Activated CD4-positive, alpha-beta T cell treated with anti-CD3 and anti-CD28 coated beads for 36 hours (primary cell): ENCODE data around the gene FDCSP. TPM values are rescaled to one million over a fixed set of nuclear protein-coding genes. Genes with fewer than 3 reads are reported as not detected.
"Not testable (repeated sequence)": the region's sequence is repeated elsewhere in the genome, so short reads cannot be mapped to it uniquely, and the experiment has no call there.

Source experiments
- ATAC-seq: fragments of 200-7000 bp; cut with Tn5 transposase; one replicate; pipeline ENCODE4 v1.10.0; 2021; ENCODE audit warnings: mild to moderate bottlenecking, moderate library complexity
- CTCF ChIA-PET: fragments of 350-600 bp; sonication (Branson Sonifier 250); formaldehyde crosslinking; loops from one replicate; lab custom pipeline; 2021; ENCODE audit warnings: antibody characterized with exemption; lab: Charles Lee
- POLR2A ChIA-PET: fragments of 350-600 bp; sonication (Branson Sonifier 250); formaldehyde crosslinking; loops from one replicate; lab custom pipeline; 2021; ENCODE audit warnings: antibody characterized with exemption, inconsistent platforms; lab: Charles Lee
- DNase-seq: peaks from one replicate; pipeline ENCODE4 v3.0.0-alpha.2; 2020
- H3K27ac Mint-ChIP-seq: one replicate; pipeline ENCODE4 v1.8.0; 2021; ENCODE audit warnings: mixed read lengths
- H3K27me3 Mint-ChIP-seq: one replicate; pipeline ENCODE4 v1.8.0; 2021; ENCODE audit warnings: mixed read lengths
- H3K36me3 Mint-ChIP-seq: one replicate; pipeline ENCODE4 v1.8.0; 2021; ENCODE audit warnings: low read depth, mixed read lengths
- H3K4me1 Mint-ChIP-seq: one replicate; pipeline ENCODE4 v1.8.0; 2021; ENCODE audit warnings: mixed read lengths
- H3K4me3 Mint-ChIP-seq: one replicate; pipeline ENCODE4 v1.8.0; 2021; ENCODE audit warnings: mild to moderate bottlenecking, moderate library complexity, mixed read lengths
- H3K9me3 Mint-ChIP-seq: one replicate; pipeline ENCODE4 v1.8.0; 2021; ENCODE audit warnings: low read depth, mixed read lengths
- intact Hi-C, 2 experiments: fragments of 100-400 bp; cut with DNase I in 1 of 2; cut with micrococcal nuclease in 1 of 2; formaldehyde crosslinking; loops; one replicate each; pipeline versions ENCODE4 v1.14.2 to v1.15.1; 2022 to 2024; cut with DNase I, micrococcal nuclease
- total RNA-seq, 2 experiments: library from RNA; stranded (reverse); gene quantifications; one replicate each; pipeline ENCODE4 v1.2.3, GENCODE V29; 2021

Gene FDCSP
- total RNA-seq, 2 experiments from 2014 or later = not detected

DNA sequence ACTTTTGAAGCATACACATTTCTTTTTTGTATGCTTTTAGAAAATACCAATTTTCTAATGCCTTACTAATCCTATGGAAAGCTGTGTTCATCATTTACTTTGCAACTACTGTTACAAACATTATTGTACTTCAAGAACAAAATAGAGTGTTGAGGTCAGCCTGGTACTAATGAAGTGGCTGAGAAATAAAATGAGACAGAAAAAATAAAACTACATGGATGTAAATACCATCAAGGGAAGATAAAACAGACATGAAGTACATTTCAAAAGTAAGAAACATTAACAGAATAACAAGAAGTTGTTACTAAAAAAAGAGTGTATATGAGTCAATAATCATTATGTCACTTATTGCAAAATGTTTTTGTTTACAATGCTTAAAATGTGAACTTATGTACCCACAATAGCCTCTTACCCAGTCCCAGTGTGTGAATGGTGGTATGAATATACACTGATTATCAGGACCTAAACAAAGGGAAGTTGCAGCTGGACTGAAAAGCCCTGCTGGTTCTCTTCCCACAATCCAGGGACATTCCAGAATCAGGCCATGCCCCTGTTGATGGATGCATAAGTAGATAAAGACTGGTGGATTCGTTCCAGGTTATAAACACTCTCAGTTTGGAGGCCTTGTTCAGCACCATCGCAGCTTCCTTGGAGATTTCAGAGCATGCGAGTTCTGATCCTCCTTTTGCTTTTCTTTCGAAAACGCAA is 14.1 kb downstream of the FDCSP start:
- intact Hi-C loops = no loop called here

DNA sequence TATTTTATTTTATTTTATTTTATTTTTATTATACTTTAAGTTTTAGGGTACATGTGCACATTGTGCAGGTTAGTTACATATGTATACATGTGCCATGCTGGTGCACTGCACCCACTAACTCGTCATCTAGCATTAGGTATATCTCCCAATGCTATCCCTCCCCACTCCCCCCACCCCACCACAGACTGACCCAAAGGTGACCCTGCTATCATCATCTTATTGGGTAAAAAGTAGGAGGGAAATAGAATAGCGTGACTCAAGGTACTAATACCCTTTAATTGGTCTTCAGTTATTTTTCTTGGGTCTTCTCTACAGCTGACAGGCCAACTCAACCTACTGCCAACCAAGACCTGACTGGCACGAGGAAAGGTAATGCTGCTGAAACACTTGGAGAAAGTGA is 16.4 kb downstream of the FDCSP start, which contains the start of gene CSN3:
CSN3 (plus strand) TSS at position 301 of the 400 bp plus-strand sequence. CDS start 2,223 bp downstream, outside the sequence.
- ATAC-seq, H3K36me3 Mint-ChIP-seq, DNase-seq, CTCF ChIA-PET, H3K4me3 Mint-ChIP-seq, POLR2A ChIA-PET, H3K9me3 Mint-ChIP-seq, H3K4me1 Mint-ChIP-seq, H3K27ac Mint-ChIP-seq, intact Hi-C loops, H3K27me3 Mint-ChIP-seq: not testable (repeated sequence)

More for the DNA sequence above, 14.1 kb downstream of the FDCSP start:
- ATAC-seq (no peak), DNase-seq (no peak)
- no peaks in the 10 kb centered on the region for H3K36me3 Mint-ChIP-seq
- no peaks in the 10 kb centered on the region for H3K4me1 Mint-ChIP-seq
- H3K27me3 Mint-ChIP-seq = no peaks in the 10 kb centered on the region
- ChIA-PET POLR2A (no interaction called here), CTCF (no interaction called here)
- no peaks in the 10 kb centered on the region for H3K9me3 Mint-ChIP-seq
- H3K4me3 Mint-ChIP-seq = no peak overlapping the region
- no peak overlapping the region for H3K27ac Mint-ChIP-seq

DNA sequence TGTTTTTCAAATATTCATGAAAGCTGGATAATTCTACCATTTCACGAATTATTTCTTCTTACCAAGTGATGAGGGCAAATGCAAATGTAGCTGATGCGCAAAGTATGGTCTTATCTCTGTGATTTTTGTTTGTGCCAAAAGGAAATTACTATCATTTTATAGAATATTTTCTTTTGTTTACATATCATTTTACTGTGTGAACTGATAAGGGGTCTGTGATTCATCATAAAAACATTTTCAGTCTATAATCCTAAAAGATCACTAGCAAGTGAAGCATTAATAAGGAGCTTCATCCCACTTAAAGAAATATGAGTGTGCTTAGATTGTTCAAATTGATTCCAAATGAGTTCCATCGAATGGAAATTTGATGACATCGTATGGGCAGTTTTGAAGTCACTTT is 17.2 kb downstream of the FDCSP start:
- no peak overlapping the region for H3K4me3 Mint-ChIP-seq
- no peak for ATAC-seq
- H3K9me3 Mint-ChIP-seq = no peaks in the 10 kb centered on the region
- ChIA-PET CTCF (no interaction called here), POLR2A (no interaction called here)
- no peaks in the 10 kb centered on the region for H3K36me3 Mint-ChIP-seq
- H3K4me1 Mint-ChIP-seq = no peaks in the 10 kb centered on the region
- DNase-seq = no peak
- intact Hi-C loops = no loop called here
- H3K27me3 Mint-ChIP-seq = no peaks in the 10 kb centered on the region
- H3K27ac Mint-ChIP-seq = no peak overlapping the region

DNA sequence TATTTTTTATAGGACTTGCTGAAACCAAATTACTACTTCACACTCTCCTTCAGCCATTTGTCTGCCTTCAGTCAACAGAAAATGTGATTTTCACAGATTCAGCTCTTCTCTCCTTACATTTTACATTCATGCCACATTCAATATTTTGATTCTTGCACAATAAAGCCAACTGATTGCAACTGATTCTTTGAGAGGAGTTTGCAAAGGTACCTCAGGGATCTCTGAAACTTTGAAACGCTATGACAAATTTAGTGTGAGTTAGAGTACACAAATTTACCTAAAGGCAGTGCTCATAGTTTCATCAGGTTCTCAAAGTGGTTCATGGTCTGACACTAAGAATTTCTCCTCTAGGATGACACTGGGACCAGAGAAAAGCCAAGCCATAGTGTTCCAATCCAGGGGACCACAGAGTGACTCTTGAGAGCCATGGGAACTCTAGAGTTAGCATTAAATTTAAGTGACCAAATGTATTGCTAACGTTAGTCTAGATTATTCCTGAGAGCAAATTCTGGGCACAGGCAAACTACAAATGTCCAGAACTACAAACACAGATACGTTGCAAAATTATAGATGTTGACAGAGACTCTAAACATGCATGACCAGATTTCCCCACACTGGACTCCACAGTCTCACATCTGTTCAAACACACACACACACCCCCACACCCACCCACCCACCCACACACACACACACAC is 25.5 kb downstream of the FDCSP start:
- Mint-ChIP-seq H3K36me3 (no peaks in the 10 kb centered on the region), H3K4me1 (no peaks in the 10 kb centered on the region), H3K27me3 (no peaks in the 10 kb centered on the region), H3K27ac (no peak overlapping the region), H3K4me3 (no peak overlapping the region), H3K9me3 (no peaks in the 10 kb centered on the region)
- no peak for ATAC-seq
- ChIA-PET CTCF (no interaction called here), POLR2A (no interaction called here)
- no peak for DNase-seq
- intact Hi-C loops = no loop called here

DNA sequence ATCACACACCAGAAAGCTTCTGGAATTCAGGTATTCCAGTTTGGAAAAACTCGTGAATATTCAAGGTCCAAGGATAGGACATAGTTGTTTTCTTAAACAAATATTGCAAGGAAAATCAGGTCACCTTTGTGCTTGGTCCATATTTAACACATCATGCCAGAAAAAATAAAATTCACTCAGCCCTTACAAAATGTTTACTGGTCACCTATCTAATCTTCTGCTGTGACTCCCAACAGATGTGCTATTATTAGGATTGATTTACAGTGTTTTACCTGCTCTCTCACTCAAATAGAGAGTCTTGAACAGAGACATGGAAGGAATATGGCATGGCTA is 26.0 kb downstream of the FDCSP start:
- ChIA-PET CTCF (no interaction called here), POLR2A (no interaction called here)
- Mint-ChIP-seq H3K9me3 (no peaks in the 10 kb centered on the region), H3K36me3 (no peaks in the 10 kb centered on the region), H3K27me3 (no peaks in the 10 kb centered on the region), H3K27ac (no peak overlapping the region), H3K4me1 (no peaks in the 10 kb centered on the region), H3K4me3 (no peak overlapping the region)
- DNase-seq = no peak
- intact Hi-C loops = no loop called here
- no peak for ATAC-seq

DNA sequence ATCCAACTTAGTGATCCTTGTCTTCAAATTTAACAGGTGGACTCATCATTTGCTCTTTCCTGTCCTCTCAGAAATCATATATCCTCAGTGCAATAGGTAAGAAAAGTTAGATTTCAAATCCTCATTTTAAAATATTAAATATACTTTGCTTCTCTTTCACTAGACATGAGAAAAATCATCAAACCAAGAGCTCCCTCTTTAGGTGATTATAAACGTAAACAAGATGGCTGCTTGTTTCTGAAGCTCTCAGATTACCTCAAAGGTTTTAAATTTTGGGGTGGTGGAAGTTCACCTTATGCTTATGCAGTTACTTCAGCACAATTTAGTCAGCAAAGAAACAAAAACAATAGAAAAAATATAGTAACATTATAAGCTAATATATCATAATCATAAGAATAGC is 43.8 kb downstream of the FDCSP start:
- Mint-ChIP-seq H3K27ac (no peak overlapping the region), H3K9me3 (no peaks in the 10 kb centered on the region), H3K4me3 (no peak overlapping the region), H3K36me3 (no peaks in the 10 kb centered on the region), H3K27me3 (no peaks in the 10 kb centered on the region), H3K4me1 (no peaks in the 10 kb centered on the region)
- POLR2A ChIA-PET = no interaction called here
- intact Hi-C loops = no loop called here
- CTCF ChIA-PET = interaction anchor here (1.0 to 1.4 kb wide), 2 partner anchors 9 to 28 kb away, joined by 3 to 4 read pairs; no protein-coding TSS in a partner anchor
- no peak for ATAC-seq
- DNase-seq = no peak

DNA sequence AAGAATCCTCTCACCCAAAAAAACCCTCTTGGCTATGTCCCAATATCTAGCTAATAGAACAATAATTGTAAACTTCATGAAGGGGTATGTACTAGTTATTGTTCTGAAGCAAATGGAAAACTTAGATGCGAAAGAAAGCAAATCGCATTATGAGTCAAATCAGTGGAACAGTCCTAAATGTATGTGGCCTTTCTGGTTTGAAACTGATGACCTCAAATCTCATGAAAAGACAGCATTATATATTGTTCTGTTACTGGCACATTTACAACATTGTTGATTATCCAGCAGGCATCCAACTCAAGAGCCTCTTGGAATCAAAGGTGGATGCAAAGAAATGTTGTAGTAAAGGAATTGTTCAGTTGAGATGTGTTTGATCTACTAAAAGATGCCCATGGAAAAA is 51.2 kb downstream of the FDCSP start:
- H3K27ac Mint-ChIP-seq = no peak overlapping the region
- ChIA-PET CTCF (no interaction called here), POLR2A (no interaction called here)
- no peaks in the 10 kb centered on the region for H3K27me3 Mint-ChIP-seq
- H3K9me3 Mint-ChIP-seq = no peaks in the 10 kb centered on the region
- no peaks in the 10 kb centered on the region for H3K4me1 Mint-ChIP-seq
- H3K36me3 Mint-ChIP-seq = no peaks in the 10 kb centered on the region
- H3K4me3 Mint-ChIP-seq = no peak overlapping the region
- intact Hi-C loops = no loop called here
- DNase-seq (no peak), ATAC-seq (no peak)

DNA sequence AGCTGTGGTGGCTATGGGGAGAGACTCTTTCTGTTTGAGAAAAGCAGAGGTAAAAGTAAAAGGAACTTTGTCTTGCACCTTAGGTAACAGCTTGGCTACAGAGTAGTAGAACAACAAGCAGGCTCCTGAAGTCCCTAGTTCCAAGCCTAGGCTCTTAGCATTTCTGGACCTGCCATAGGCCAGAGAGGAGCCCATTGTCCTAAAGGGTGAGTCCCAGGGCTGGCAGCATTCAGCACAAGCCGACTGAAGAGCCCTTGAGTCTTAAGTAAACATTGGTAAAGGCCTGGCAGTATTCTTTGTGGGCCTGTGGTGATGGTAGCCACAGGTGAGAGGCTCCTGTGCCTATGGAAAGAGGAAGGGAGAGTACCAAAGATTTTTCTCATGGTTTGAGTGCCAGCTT is 54.6 kb downstream of the FDCSP start:
- Mint-ChIP-seq H3K27me3 (no peaks in the 10 kb centered on the region), H3K4me3 (no peak overlapping the region), H3K9me3 (no peaks in the 10 kb centered on the region), H3K36me3 (no peaks in the 10 kb centered on the region), H3K4me1 (no peaks in the 10 kb centered on the region), H3K27ac (no peak overlapping the region)
- intact Hi-C loops = no loop called here
- CTCF ChIA-PET = no interaction called here
- no peak for DNase-seq
- ATAC-seq = no peak
- POLR2A ChIA-PET = no interaction called here

Other genes with a start within 250 kb of the FDCSP start
- gene STATH, start 230.2 kb upstream of the FDCSP start, total RNA-seq = not detected
- gene HTN3, start 197.7 kb upstream of the FDCSP start, total RNA-seq = not detected
- not detected for gene HTN1, start 175.7 kb upstream of the FDCSP start, total RNA-seq
- gene PRR27, start 71.9 kb upstream of the FDCSP start, total RNA-seq = not detected
- gene ODAM, start 30.4 kb upstream of the FDCSP start, total RNA-seq = not detected
- gene CSN3, start 16.5 kb downstream of the FDCSP start, total RNA-seq = not detected
- gene CABS1, start 108.9 kb downstream of the FDCSP start, total RNA-seq = not detected
- not detected for gene SMR3A, start 134.6 kb downstream of the FDCSP start, total RNA-seq
- not detected for gene SMR3B, start 157.0 kb downstream of the FDCSP start, total RNA-seq
- not detected for gene OPRPN, start 171.8 kb downstream of the FDCSP start, total RNA-seq
- not detected for gene MUC7, start 246.1 kb downstream of the FDCSP start, total RNA-seq